Mucosa of descending colon (tissue), 3 donors: Measurements from ENCODE around the gene SMPD3. TPM values are rescaled to one million over a fixed set of nuclear protein-coding genes. Genes with fewer than 3 reads are reported as not detected.

ENCODE experiments used
- ATAC-seq: fragments of 200-7000 bp; cut with Tn5 transposase; one replicate; pipeline ENCODE4 v1.9.1; 2020; ENCODE audit warnings: mild to moderate bottlenecking, moderate library complexity
- DNase-seq, 3 donors: peaks; one replicate each; pipeline ENCODE4 v3.0.0-alpha.2; 2020
- H3K36me3 ChIP-seq: fragments of 200-600 bp; one replicate; pipeline ENCODE4 v1.8.0; 2021; ENCODE audit warnings: low read depth, mild to moderate bottlenecking
- H3K4me1 ChIP-seq: fragments of 200-600 bp; one replicate; pipeline ENCODE4 v1.8.0; 2021; ENCODE audit warnings: low read depth, mild to moderate bottlenecking
- H3K4me3 ChIP-seq: fragments of 200-600 bp; one replicate; pipeline ENCODE4 v1.8.0; 2021; ENCODE audit warnings: mild to moderate bottlenecking
- H3K9me3 ChIP-seq: fragments of 200-600 bp; one replicate; pipeline ENCODE4 v1.8.0; 2021; ENCODE audit warnings: mild to moderate bottlenecking
- CTCF ChIP-seq: fragments of 200-600 bp; IDR thresholded peaks from one replicate; pipeline ENCODE4 v1.8.0; 2022; ENCODE audit warnings: antibody characterized with exemption, mild to moderate bottlenecking
- intact Hi-C, 2 donors: fragments of 100-400 bp; cut with DNase I in 1 of 2; cut with micrococcal nuclease in 1 of 2; formaldehyde crosslinking; loops; one replicate each; pipeline versions ENCODE4 v1.11.0 to v1.11.1; 2022; cut with DNase I, micrococcal nuclease
- total RNA-seq, 3 donors: library from RNA; stranded (reverse); fragmentation: NEBNext Ultra II Directional in 2 of 3; extraction: Animal tissue kit (Norgen Biotek cat#: 25700) in 2 of 3; gene quantifications; one replicate each; pipeline versions ENCODE4 v1.2.1 to v1.2.4, GENCODE V29; 2021 to 2023
- donor health status: DM: no; HTN: no; CAD: no; lungs with moderate emphysema.
- donor health status: DM: no; HTN: no; CAD: no.
- donor health status: DM: no; HTN: yes; CAD: no.

Gene SMPD3
- total RNA-seq, 3 donors from 2014 or later: 31.8 to 82.7 (median 62.3) TPM

- Histone ChIP-seq H3K4me3 (no peak overlapping the region), H3K4me1 (peaks cover 6% of the 10 kb centered on the region), H3K9me3 (no peaks in the 10 kb centered on the region), H3K36me3 (no peaks in the 10 kb centered on the region)
- intact Hi-C loops: no loop called here
- ATAC-seq: no peak
- no peak for TF ChIP-seq CTCF
- DNase-seq: no peak
Measured at GRCh38 chr16:68347605-68348004, 100.7 kb downstream of the SMPD3 start.

GRCh38 chr16:68346892-68347480 lies 101.3 kb downstream of the SMPD3 start:
- Histone ChIP-seq H3K4me1 (peaks cover 6% of the 10 kb centered on the region), H3K36me3 (no peaks in the 10 kb centered on the region), H3K9me3 (no peaks in the 10 kb centered on the region), H3K4me3 (no peak overlapping the region)
- no peak for TF ChIP-seq CTCF
- ATAC-seq (no peak), DNase-seq (no peak)
- intact Hi-C loops: no loop called here

- DNase-seq: no peak
- no peaks in the 10 kb centered on the region for H3K9me3 ChIP-seq
- H3K4me1 ChIP-seq: no peaks in the 10 kb centered on the region
- no peak overlapping the region for H3K4me3 ChIP-seq
- no peak for ATAC-seq
- intact Hi-C loops: no loop called here
- no peaks in the 10 kb centered on the region for H3K36me3 ChIP-seq
- TF ChIP-seq CTCF: no peak
Measured at GRCh38 chr16:68345958-68346635, 102.2 kb downstream of the SMPD3 start.

GRCh38 chr16:68345351-68345810 lies 102.9 kb downstream of the SMPD3 start:
- H3K36me3 ChIP-seq: no peaks in the 10 kb centered on the region
- no peak for TF ChIP-seq CTCF
- intact Hi-C loops: no loop called here
- no peaks in the 10 kb centered on the region for H3K9me3 ChIP-seq
- H3K4me1 ChIP-seq: no peaks in the 10 kb centered on the region
- no peak overlapping the region for H3K4me3 ChIP-seq
- DNase-seq: no peak
- peak; percentile 63 for ATAC-seq

GRCh38 chr16:68344252-68344651 lies 104.1 kb downstream of the SMPD3 start:
- ATAC-seq (no peak), DNase-seq (no peak)
- Histone ChIP-seq H3K4me1 (no peaks in the 10 kb centered on the region), H3K9me3 (no peaks in the 10 kb centered on the region), H3K4me3 (no peak overlapping the region), H3K36me3 (no peaks in the 10 kb centered on the region)
- TF ChIP-seq CTCF: no peak
- intact Hi-C loops: no loop called here
